ENCODE measurements around the gene PTPRR.

GRCh38 chr12:70843363-70843762 is 77.2 kb downstream of the PTPRR start:
- no peak for TF ChIP-seq CTCF (IDR thresholded peaks at IDR 0.05)
- no peak for TF ChIP-seq POLR2A (IDR thresholded peaks at IDR 0.05)

Measured in adrenal gland (tissue), 5 donors.